Right cardiac atrium (tissue), 5 donors: ENCODE measurements around the gene EPHB1. TPM values are rescaled to one million over a fixed set of nuclear protein-coding genes. Genes with fewer than 3 reads are reported as not detected.

Experiments used
- ATAC-seq, 2 donors: fragments of 200-7000 bp; cut with Tn5 transposase; one replicate each; pipeline versions ENCODE4 v1.8.0 to v1.9.1; 2020; ENCODE audit warnings: moderate library complexity in 2 of 2, mild to moderate bottlenecking in 1 of 2
- DNase-seq, 3 donors: peaks; one replicate each; pipeline ENCODE4 v3.0.0-alpha.2; 2020
- H3K27ac ChIP-seq: one replicate; pipeline ENCODE4 v1.5.1; 2013; ENCODE audit warnings: mild to moderate bottlenecking, low read length, control low read depth, moderate library complexity
- H3K27me3 ChIP-seq: one replicate; pipeline ENCODE4 v1.6.1; 2013; ENCODE audit not compliant: control insufficient read depth, insufficient read depth
- H3K4me1 ChIP-seq: one replicate; pipeline ENCODE4 v1.6.1; 2013; ENCODE audit warnings: low read length; ENCODE audit not compliant: control insufficient read depth, insufficient read depth
- H3K4me3 ChIP-seq: one replicate; pipeline ENCODE4 v1.5.1; 2013; ENCODE audit warnings: low read length, control low read depth
- H3K9me3 ChIP-seq: one replicate; pipeline ENCODE4 v1.6.1; 2013; ENCODE audit warnings: low read length; ENCODE audit not compliant: control insufficient read depth
- WGBS: extraction: QIAGEN DNeasy Blood & Tissue Kit; methylation state at CpG from one replicate; pipeline ENCODE4 v1.1.7; 2013; 5-methylcytosine and 5-hydroxymethylcytosine counted together
- intact Hi-C, 4 donors: fragments of 100-400 bp; cut with DNase I; formaldehyde crosslinking; loops; one replicate each; pipeline versions ENCODE4 v1.11.0 to v1.14.0; 2022 to 2023
- polyA plus RNA-seq: library from polyadenylated mRNA; stranded (reverse); fragments of 200-250 nt; gene quantifications from one replicate; pipeline ENCODE4 v1.2.3, GENCODE V29; 2013
- total RNA-seq, 4 donors: library from RNA; stranded (reverse); fragmentation: NEBNext Ultra II Directional; extraction: Animal tissue kit (Norgen Biotek cat#: 25700); gene quantifications; one replicate each; pipeline ENCODE4 v1.2.1, GENCODE V29; 2021
- donor health status: healthy with polysubstance abuse.
- donor health status: DM: no; HTN: yes; CAD: no.
- donor health status: DM: no; HTN: no; CAD: no.
- donor health status: DM: no; HTN: yes; CAD: no; lungs with severe emphysema.
- donor health status: DM: yes; HTN: yes; CAD: no.

The EPHB1 gene
- total and polyA plus RNA-seq, 5 donors: 0.23 to 1.6 (median 1.1) TPM

DNA sequence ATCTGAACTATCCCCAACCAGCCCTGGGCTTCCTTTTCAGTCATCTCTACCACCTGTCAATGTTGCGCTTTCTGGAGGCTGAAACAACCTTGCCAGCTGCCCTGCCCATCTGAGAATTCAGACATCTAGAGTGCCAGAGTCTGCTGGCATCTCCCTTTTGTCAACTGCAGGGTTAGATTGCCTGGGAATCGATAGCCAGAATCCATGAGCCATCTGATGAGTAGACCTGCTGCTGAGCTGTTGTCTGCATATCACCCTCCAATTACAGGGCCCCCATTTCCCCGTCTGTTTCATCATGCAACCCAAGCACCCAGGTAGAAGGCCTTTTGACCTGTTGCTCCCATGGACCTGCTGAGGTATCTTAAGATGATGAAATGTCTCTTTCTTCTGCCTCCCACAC is 280.1 kb downstream of the EPHB1 start:
- Histone ChIP-seq H3K9me3 (no peaks in the 10 kb centered on the region), H3K27ac (no peak overlapping the region), H3K4me1 (no peaks in the 10 kb centered on the region), H3K27me3 (no peaks in the 10 kb centered on the region), H3K4me3 (no peak overlapping the region)
- no peak for DNase-seq
- 79% methylated on average over 3 of the region's 3 CpGs for WGBS
- no peak for ATAC-seq
- intact Hi-C loops: no loop called here

DNA sequence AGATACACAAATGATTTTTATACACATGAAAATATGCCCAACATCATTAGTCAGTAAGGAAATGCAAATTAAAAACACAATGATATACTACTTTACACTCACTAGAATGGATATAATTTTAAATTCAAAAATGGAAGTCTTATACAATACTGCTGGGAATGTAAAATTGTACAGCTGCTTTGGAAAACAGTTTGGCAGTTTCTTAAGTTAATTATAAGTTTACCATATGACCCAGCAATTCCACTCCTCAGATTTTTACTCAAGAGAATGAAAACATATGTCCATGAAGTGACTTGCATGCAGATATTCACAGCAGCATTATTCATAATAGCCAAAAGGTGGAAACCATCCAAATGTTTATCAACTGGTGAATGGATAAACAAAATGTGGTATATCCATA is 281.3 kb downstream of the EPHB1 start:
- no peaks in the 10 kb centered on the region for H3K9me3 ChIP-seq
- no peaks in the 10 kb centered on the region for H3K4me1 ChIP-seq
- H3K4me3 ChIP-seq: no peak overlapping the region
- no peak overlapping the region for H3K27ac ChIP-seq
- intact Hi-C loops: no loop called here
- no peak for DNase-seq
- no peak for ATAC-seq
- no peaks in the 10 kb centered on the region for H3K27me3 ChIP-seq

DNA sequence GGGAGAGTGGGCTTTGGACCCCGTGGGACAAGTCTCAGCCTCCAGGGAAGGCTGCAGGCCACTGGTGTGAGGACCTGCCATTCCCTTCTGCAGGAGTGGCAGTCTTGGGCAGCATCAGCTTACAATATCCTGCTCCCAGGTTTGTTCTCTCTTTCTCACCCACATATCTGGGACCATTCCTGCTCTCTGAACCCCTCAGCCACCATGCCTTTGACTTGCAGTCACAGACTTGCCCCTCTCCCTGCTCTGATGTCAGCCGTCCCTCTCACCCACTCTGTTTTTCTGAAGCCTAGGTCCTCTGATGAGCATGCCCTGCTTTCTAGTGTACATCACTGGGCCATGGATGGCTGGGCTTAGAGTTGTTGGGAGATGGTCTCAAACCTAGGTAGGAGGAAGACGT is 282.1 kb downstream of the EPHB1 start:
- no peak for ATAC-seq
- H3K27me3 ChIP-seq: no peaks in the 10 kb centered on the region
- no peaks in the 10 kb centered on the region for H3K9me3 ChIP-seq
- intact Hi-C loops: no loop called here
- no peak for DNase-seq
- no peak overlapping the region for H3K4me3 ChIP-seq
- H3K4me1 ChIP-seq: no peaks in the 10 kb centered on the region
- WGBS: 44% methylated on average over 3 of the region's 3 CpGs
- H3K27ac ChIP-seq: no peak overlapping the region

DNA sequence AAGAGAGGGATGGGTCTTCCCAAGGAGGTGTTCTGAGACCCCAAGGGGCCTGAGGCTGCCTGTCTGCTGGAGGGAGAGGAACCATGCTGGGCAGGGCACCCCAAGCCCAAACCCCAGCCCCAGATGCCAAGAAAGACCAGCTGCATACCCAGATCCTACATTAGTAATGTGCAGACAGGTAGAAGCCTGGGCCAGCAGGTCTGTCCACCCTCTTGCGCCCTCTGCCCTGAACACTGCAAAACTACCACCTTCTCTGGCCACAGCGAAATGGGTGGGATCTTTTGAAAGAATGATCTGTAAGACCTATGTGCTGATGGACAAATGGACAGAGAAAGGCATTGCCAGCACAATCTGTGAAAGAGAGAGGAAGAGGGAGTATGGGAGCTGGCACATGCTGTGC is 283.2 kb downstream of the EPHB1 start:
- DNase-seq (no peak), ATAC-seq (no peak)
- Histone ChIP-seq H3K27me3 (no peaks in the 10 kb centered on the region), H3K4me3 (no peak overlapping the region), H3K27ac (no peak overlapping the region), H3K4me1 (no peaks in the 10 kb centered on the region), H3K9me3 (no peaks in the 10 kb centered on the region)
- 86% methylated on average over 2 of the region's 2 CpGs for WGBS
- intact Hi-C loops: no loop called here

DNA sequence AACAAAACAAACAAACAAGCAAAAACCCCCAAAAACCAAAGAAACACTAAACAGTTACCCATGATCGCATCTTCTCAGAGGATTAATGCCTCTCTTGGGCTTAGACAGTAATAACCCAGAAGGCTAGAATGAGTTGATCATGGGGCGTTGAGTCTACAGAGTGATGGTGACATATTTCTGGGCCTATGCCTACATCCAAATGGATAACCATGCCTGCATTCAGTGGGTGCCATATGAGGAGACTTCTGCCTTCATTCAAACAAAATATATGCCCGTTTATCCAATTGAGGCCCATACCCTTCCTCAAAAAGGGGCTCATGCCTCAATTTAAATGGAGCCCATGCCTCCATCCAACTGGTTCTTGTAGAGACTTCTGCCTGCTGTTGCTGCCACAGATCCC is 284.0 kb downstream of the EPHB1 start:
- no peak overlapping the region for H3K27ac ChIP-seq
- no peak overlapping the region for H3K4me3 ChIP-seq
- ATAC-seq (no peak), DNase-seq (no peak)
- H3K27me3 ChIP-seq: no peaks in the 10 kb centered on the region
- no peaks in the 10 kb centered on the region for H3K4me1 ChIP-seq
- 85% methylated on average over 3 of the region's 3 CpGs for WGBS
- intact Hi-C loops: no loop called here
- H3K9me3 ChIP-seq: no peaks in the 10 kb centered on the region

DNA sequence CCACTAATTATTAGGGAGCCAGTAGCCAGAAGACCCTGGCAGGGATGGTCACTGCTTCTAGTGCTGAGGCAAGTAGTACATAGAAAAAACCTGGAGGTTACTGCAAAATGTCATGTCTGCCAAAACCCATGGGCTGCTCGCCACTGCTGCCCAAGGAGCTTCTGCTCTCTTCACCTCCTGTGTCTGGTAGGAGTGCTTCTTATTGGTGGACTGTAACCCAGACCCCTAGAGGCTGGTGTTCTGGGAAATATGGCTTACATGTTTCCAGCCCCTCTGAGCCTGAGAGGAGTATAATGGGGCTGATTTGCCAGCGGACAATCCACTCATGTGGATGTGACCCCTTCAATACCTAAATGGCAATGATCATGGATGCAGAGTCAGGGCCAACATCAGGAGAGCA is 286.4 kb downstream of the EPHB1 start:
- Histone ChIP-seq H3K27me3 (no peaks in the 10 kb centered on the region), H3K27ac (no peak overlapping the region), H3K4me3 (no peak overlapping the region), H3K4me1 (no peaks in the 10 kb centered on the region), H3K9me3 (no peaks in the 10 kb centered on the region)
- DNase-seq (no peak), ATAC-seq (no peak)
- intact Hi-C loops: no loop called here
- 73% methylated on average over 2 of the region's 2 CpGs for WGBS

DNA sequence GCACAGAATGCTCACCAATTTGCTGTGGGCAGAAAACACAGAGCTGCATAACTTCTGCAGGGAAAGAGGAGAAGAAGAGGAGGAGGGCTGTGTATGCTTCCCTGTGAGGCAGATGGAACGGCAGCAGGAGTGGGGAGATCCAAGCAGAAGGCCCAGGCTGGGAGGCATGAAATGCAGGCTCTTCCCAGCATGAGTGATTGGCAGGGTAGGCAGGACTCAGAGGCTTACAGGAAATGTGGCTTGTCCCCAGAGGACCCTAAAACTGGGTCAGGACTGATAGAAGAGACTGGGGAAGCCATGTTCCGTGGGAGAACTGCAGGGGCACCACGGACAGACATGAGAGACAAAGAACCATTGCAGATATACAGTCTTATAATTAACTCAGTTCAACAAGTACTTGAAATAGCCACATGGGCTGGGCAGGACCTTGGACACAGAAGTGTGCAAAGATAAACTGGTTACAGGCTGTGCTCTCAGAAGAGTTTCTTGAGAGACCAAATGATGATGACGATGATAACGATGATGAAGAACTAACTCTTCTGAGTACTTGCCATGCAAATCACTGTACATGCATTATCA is 286.9 kb downstream of the EPHB1 start:
- Histone ChIP-seq H3K27me3 (no peaks in the 10 kb centered on the region), H3K27ac (no peak overlapping the region), H3K9me3 (no peaks in the 10 kb centered on the region), H3K4me3 (no peak overlapping the region), H3K4me1 (no peaks in the 10 kb centered on the region)
- peak; percentile 26 to 54 for ATAC-seq
- no peak for DNase-seq
- 54% methylated on average over 5 of the region's 5 CpGs for WGBS
- intact Hi-C loops: no loop called here

DNA sequence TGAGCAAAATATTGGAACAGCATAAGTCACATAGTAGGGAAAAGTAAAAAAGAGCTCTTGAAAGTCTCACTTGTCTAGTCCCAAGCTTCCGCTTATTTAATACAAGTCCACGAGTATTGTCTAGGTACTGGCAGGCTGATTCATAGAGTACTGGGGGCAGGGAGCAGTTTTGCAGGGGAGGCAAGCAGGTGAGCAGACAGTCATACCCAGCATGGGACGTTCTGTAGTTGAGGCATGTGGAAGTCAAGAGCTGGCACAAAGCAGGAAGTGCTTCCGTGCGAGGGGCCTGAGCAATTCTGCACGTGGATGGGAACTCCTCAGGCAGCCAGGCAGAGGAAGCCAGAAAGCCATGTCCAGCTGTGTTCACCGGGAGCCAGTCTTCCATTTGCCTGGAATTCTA is 287.6 kb downstream of the EPHB1 start:
- ATAC-seq: no peak
- intact Hi-C loops: no loop called here

DNA sequence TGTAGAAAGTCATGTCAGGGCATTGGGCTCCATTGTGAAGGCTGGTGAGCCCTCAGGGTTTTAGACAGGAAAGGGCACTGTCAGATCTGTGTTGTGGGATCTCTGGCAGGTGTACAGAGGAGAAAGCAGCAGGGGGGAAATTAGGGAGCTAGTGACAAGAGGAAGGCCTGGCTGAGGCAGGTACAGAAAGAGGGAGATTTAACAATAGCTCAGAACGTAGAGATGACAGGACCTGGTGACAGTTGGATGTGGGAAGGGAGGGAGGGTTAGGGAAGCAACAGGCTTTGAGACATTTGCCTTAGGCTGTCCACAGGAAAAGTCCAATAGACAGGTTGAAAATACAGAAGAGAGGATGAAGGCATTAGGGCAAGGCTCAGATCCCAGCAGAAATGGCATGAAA is 288.1 kb downstream of the EPHB1 start:
- intact Hi-C loops: no loop called here
- DNase-seq (no peak), ATAC-seq (no peak)
- H3K9me3 ChIP-seq: no peaks in the 10 kb centered on the region
- no peaks in the 10 kb centered on the region for H3K27me3 ChIP-seq
- H3K4me1 ChIP-seq: no peaks in the 10 kb centered on the region
- no peak overlapping the region for H3K27ac ChIP-seq
- no peak overlapping the region for H3K4me3 ChIP-seq
- 65% methylated on average over 1 of the region's 1 CpG for WGBS

More for the DNA sequence above, 287.6 kb downstream of the EPHB1 start:
- Histone ChIP-seq H3K4me1 (no peaks in the 10 kb centered on the region), H3K27ac (no peak overlapping the region), H3K4me3 (no peak overlapping the region), H3K9me3 (no peaks in the 10 kb centered on the region), H3K27me3 (no peaks in the 10 kb centered on the region)
- DNase-seq: no peak
- WGBS: 56% methylated on average over 7 of the region's 7 CpGs

DNA sequence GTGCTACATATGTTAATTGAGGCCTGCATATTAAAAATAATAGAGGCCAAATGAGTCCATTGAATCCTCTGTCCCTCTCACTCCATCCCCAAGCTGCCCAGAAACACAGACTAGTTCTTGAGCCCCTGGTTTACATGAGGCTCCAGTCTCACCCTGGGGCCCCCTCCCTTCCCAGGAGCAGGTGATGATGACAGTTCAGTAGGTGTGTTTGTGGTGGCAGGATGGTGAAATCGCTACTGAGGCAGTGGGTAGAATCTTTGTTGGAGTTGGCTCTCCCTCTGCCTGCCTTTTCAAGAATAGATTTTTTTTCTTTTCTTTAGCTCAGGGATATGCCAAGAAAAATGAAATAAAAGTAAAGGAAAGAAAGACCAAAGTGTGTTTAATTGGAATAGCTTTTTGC is 288.7 kb downstream of the EPHB1 start:
- intact Hi-C loops: no loop called here
- ATAC-seq: no peak
- H3K9me3 ChIP-seq: no peaks in the 10 kb centered on the region
- no peak overlapping the region for H3K4me3 ChIP-seq
- DNase-seq: no peak
- no peaks in the 10 kb centered on the region for H3K4me1 ChIP-seq
- no peak overlapping the region for H3K27ac ChIP-seq
- 78% methylated on average over 1 of the region's 1 CpG for WGBS
- no peaks in the 10 kb centered on the region for H3K27me3 ChIP-seq

DNA sequence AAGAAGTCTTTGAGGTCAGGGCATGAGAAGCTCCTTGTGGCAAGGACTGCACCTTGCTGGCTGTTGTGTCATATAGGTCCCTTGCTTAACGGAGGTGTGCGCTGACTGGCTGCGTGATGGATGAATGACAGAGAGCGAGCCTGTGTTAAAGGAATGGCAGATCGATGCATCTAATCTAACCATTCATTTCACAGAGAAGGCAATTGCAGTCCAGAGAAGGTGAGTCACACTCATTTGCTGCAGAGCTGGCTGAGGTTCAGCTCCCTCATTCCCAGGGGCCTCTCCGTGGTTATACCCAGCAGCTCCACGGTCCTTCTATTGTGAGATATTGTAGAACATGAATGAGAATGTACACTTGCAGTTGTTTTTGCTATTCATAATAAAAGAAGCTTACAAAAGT is 289.3 kb downstream of the EPHB1 start:
- 67% methylated on average over 7 of the region's 7 CpGs for WGBS

DNA sequence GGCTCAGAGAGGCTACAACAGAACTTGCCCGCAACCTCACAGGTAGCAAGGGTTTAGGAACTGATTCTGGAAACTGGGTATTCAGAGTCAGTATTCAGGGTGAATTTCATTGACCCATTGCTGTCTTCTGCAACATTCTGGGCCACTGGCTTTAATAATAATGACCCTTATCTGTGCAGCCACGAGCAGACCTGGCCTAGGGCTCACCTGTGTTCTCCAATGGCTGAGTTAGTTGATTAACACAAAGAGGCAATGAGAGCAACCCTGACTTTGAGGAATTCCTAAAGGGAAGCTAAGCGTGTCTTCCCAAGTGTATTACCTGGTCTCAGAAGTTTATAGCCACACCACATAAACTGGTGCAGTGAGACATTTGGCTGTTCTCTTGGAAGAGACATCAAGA is 289.9 kb downstream of the EPHB1 start:
- no peak overlapping the region for H3K27ac ChIP-seq
- H3K27me3 ChIP-seq: no peaks in the 10 kb centered on the region
- ATAC-seq: no peak
- H3K4me1 ChIP-seq: no peaks in the 10 kb centered on the region
- intact Hi-C loops: no loop called here
- H3K9me3 ChIP-seq: no peaks in the 10 kb centered on the region
- WGBS: 78% methylated on average over 3 of the region's 3 CpGs
- no peak for DNase-seq
- no peak overlapping the region for H3K4me3 ChIP-seq

More for the DNA sequence above, 289.3 kb downstream of the EPHB1 start:
- no peaks in the 10 kb centered on the region for H3K4me1 ChIP-seq
- DNase-seq (no peak), ATAC-seq (no peak)
- no peak overlapping the region for H3K4me3 ChIP-seq
- no peak overlapping the region for H3K27ac ChIP-seq
- no peaks in the 10 kb centered on the region for H3K27me3 ChIP-seq
- no peaks in the 10 kb centered on the region for H3K9me3 ChIP-seq
- intact Hi-C loops: no loop called here
